ENCODE measurements around the gene YRDC. TPM values are rescaled to one million over a fixed set of nuclear protein-coding genes. Genes with fewer than 3 reads are reported as not detected.
A peak's percentile ranks its signal among the peaks of the same experiment; 100 is the strongest.

The YRDC gene
- total RNA-seq, 3 donors from 2014 or later = 11.6 to 19.3 (median 12.5) TPM

DNA sequence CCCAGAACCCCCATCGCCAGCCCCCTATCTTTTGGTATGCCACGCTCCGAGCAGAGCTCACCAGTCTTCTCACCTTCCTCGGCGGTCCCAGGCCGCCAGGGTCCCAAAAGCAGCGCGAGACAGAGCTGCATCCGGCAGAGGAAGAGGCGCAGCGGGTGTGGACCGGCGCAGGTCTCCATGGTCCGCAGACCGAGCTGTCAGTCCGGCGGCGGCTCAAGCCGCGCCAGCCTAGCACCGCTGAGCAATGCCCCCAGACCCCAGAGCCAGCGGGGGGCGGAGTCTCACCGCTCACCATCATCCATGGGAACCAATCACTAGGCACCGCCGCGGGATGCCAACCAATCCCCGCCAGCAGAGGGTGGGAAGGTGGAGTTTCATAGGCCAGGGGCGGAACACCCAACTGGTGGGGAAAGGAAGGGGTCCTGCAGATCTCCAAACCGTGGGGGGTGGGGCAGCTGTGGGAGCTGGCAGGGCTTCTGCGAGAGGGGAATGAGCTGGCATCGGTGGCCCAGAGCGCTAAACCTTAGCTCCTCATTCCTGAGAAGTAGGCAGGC, 43.0 kb downstream of the YRDC start, which contains the start of gene EPHA10:
Gene EPHA10, minus strand, starts transcription at position 233 of the 554 bp plus-strand sequence. Its CDS starts 54 bp downstream, at position 179.
- TF ChIP-seq, protein P1, sequence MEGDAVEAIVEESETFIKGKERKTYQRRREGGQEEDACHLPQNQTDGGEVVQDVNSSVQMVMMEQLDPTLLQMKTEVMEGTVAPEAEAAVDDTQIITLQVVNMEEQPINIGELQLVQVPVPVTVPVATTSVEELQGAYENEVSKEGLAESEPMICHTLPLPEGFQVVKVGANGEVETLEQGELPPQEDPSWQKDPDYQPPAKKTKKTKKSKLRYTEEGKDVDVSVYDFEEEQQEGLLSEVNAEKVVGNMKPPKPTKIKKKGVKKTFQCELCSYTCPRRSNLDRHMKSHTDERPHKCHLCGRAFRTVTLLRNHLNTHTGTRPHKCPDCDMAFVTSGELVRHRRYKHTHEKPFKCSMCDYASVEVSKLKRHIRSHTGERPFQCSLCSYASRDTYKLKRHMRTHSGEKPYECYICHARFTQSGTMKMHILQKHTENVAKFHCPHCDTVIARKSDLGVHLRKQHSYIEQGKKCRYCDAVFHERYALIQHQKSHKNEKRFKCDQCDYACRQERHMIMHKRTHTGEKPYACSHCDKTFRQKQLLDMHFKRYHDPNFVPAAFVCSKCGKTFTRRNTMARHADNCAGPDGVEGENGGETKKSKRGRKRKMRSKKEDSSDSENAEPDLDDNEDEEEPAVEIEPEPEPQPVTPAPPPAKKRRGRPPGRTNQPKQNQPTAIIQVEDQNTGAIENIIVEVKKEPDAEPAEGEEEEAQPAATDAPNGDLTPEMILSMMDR (IDR thresholded peaks at IDR 0.05) = no peak
- Histone ChIP-seq H3K27ac (no peak within 1 kb of the TSS), H3K27me3 (peaks cover 5 to 84% of the 10 kb centered on the region in 2 donors), H3K9me3 (peaks cover 0 to 4% of the 10 kb centered on the region in 2 donors), H3K4me3 (peak within 1 kb of the TSS in 1 of 3 donors; percentile 5), H3K36me3 (no peaks in the 10 kb centered on the region), H3K4me1 (no peaks in the 10 kb centered on the region)
- no peak for DNase-seq (ENCODE audit: low spot score in 2 of 2)
- intact Hi-C loops (cut with DNase I; ENCODE audit: low total_unique reads) = no loop called here

DNA sequence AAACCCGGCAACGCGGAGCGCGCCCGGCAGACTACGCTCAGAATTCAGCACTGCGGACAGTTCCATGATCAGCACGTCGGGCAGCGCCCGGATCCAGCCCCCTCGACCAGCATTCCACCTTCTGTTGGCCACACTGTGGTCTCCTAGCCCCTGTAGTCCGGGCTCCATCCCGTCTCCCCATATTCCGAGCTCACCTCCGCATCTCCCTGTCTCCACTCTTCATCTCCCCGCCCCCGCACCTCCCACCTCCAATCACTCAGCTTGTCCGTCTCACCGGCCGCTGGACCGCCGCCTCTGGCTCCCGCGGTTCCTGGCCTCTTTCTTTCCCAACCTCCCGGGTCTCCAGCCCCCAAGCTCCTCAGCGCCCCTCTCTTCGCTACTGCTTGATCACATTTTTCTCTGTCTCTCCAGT, 43.6 kb downstream of the YRDC start:
- intact Hi-C loops (cut with DNase I; ENCODE audit: low total_unique reads) = no loop called here
- Histone ChIP-seq H3K9me3 (peaks cover 0 to 4% of the 10 kb centered on the region in 2 donors), H3K27ac (no peak overlapping the region), H3K4me3 (no peak overlapping the region), H3K27me3 (peaks cover 5 to 82% of the 10 kb centered on the region in 2 donors), H3K36me3 (no peaks in the 10 kb centered on the region), H3K4me1 (no peaks in the 10 kb centered on the region)
- DNase-seq (ENCODE audit: low spot score in 2 of 2) = no peak
- no peak for TF ChIP-seq POLR2AphosphoS5 (IDR thresholded peaks at IDR 0.05)
- no peak for TF ChIP-seq POLR2A (IDR thresholded peaks at IDR 0.05)
- TF ChIP-seq, protein P1 (IDR thresholded peaks at IDR 0.05) = no peak

DNA sequence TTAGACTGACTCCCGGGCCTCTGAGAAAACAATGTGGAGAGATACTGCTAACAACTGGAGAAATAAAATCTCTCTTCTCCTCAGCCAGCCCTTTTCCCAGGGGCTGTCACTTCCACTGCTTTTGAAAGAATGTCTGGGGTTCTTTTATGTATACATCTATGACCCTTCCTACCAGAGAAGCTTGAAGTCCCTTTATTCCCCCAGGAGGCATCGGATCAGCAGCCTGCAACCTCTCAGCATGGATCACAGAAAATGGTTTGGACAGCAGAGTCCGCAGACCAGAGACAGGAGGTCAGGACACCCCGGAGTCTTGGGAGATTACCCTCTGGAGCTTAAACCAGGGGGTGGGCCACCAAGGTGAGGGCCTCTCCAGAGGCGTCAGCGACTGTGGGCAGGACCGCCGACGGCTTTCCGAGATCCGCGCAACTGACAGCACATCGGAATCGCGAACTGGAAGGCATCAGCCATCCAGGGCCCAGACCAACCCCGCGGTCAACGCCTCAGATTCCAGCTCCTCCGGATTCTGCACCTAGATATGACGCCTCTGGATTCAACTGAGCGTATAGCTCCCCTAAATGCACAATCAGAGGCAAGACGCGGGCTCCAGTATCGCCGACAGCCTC, 44.1 kb downstream of the YRDC start:
- peaks cover 5 to 82% of the 10 kb centered on the region in 2 donors for H3K27me3 ChIP-seq
- no peaks in the 10 kb centered on the region for H3K4me1 ChIP-seq
- H3K27ac ChIP-seq = no peak overlapping the region
- DNase-seq (ENCODE audit: low spot score in 2 of 2) = no peak
- intact Hi-C loops (cut with DNase I; ENCODE audit: low total_unique reads) = no loop called here
- peaks cover 0 to 4% of the 10 kb centered on the region in 2 donors for H3K9me3 ChIP-seq
- H3K36me3 ChIP-seq = no peaks in the 10 kb centered on the region
- TF ChIP-seq POLR2A (IDR thresholded peaks at IDR 0.05) (no peak), POLR2AphosphoS5 (IDR thresholded peaks at IDR 0.05) (no peak)
- TF ChIP-seq, protein P1 (IDR thresholded peaks at IDR 0.05) = no peak
- no peak overlapping the region for H3K4me3 ChIP-seq

DNA sequence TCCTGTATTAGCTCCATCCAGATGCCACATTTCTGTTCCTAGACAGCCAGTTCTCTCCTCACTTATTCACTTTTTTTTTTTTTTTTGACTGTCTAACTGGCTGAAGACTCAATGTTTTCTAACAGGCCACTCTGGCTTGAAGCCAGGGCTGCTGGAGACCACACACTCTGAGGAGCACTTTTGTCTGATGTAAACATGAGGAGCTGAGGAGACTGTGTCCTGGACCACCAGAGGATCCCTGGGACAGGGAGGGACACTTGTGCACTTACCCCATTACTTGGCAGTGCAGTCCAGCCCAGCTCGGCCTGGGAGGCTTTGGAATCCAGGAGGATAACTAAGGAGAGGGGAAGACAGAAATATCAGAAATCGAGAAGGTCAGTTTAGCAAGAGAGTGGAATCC, 45.5 kb downstream of the YRDC start:
- DNase-seq (ENCODE audit: low spot score in 2 of 2) = no peak
- Histone ChIP-seq H3K27ac (no peak overlapping the region), H3K27me3 (peaks cover 5 to 89% of the 10 kb centered on the region in 2 donors), H3K36me3 (no peaks in the 10 kb centered on the region), H3K9me3 (peaks cover 0 to 4% of the 10 kb centered on the region in 2 donors), H3K4me3 (no peak overlapping the region), H3K4me1 (no peaks in the 10 kb centered on the region)
- TF ChIP-seq, protein P1 (IDR thresholded peaks at IDR 0.05) = no peak
- TF ChIP-seq POLR2AphosphoS5 (IDR thresholded peaks at IDR 0.05) (no peak), POLR2A (IDR thresholded peaks at IDR 0.05) (no peak)
- intact Hi-C loops (cut with DNase I; ENCODE audit: low total_unique reads) = no loop called here

DNA sequence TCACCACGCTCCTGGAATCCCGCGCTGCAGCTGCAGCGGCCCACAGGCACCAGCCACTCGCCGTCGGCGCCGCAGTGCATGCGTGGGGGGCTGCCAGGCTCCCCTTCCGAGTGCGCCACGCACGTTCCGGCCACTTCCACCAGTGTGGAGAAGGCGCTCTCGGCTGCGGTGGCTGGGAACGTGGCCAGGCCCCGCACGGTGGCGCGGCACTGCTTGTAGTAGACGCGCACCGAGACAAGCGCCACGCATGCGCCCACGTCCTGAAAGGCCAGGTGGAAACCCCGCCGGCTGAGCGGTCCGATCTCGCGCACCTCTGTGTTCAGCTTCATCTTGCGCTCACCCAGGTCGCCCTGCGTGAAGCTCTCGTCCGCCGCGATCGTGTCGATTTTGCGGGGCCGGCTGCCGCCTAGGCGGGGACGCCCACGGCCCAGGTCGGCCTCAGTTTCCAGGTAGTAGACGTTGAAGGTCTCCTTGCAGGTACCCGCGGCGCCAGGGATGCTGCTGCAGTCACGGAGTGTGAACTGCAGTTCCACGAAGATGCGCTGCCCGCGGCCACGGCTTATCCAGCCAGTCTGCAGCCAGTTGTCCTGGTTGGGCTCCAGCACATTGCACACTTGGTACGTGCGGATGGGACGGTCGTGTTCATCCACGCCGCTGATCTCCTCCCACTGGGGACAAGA, 46.5 kb downstream of the YRDC start:
- peaks cover 5 to 83% of the 10 kb centered on the region in 2 donors for H3K27me3 ChIP-seq
- TF ChIP-seq, protein P1 (IDR thresholded peaks at IDR 0.05) = no peak
- TF ChIP-seq POLR2AphosphoS5 (IDR thresholded peaks at IDR 0.05) = no peak
- no peak for TF ChIP-seq POLR2A (IDR thresholded peaks at IDR 0.05)

More for the DNA sequence above, 46.5 kb downstream of the YRDC start:
- intact Hi-C loops (cut with DNase I; ENCODE audit: low total_unique reads) = no loop called here
- Histone ChIP-seq H3K9me3 (peaks cover 0 to 4% of the 10 kb centered on the region in 2 donors), H3K4me1 (no peaks in the 10 kb centered on the region), H3K27ac (no peak overlapping the region), H3K36me3 (no peaks in the 10 kb centered on the region), H3K4me3 (no peak overlapping the region)
- DNase-seq (ENCODE audit: low spot score in 2 of 2) = no peak

Measured in breast epithelium (tissue), 4 donors.